ELF-1 (cell line): ENCODE results near the gene TRIM14.
"Not testable (repeated sequence)": the region's sequence is repeated elsewhere in the genome, so short reads cannot be mapped to it uniquely, and the experiment has no call there.

Experiments used
- DNase-seq: peaks from one replicate; pipeline ENCODE4 v3.0.0-alpha.2; 2016; ENCODE audit warnings: low read depth, low spot score

Gene TRIM14

GRCh38 chr9:98050351-98050750 is 68.7 kb downstream of the TRIM14 start:
- no peak for DNase-seq

- DNase-seq = no peak
Measured at GRCh38 chr9:98049288-98050072, 69.5 kb downstream of the TRIM14 start.

GRCh38 chr9:98047002-98047401 is 72.0 kb downstream of the TRIM14 start:
- DNase-seq = no peak

- DNase-seq = no peak
Measured at GRCh38 chr9:98046180-98046543, 72.9 kb downstream of the TRIM14 start.

GRCh38 chr9:98045234-98046179 is 73.5 kb downstream of the TRIM14 start:
- DNase-seq = no peak

- no peak for DNase-seq
Measured at GRCh38 chr9:98043915-98044314, 75.1 kb downstream of the TRIM14 start.

GRCh38 chr9:98040212-98040611 is 78.8 kb downstream of the TRIM14 start:
- DNase-seq = no peak

- no peak for DNase-seq
Measured at GRCh38 chr9:98039607-98040017, 79.4 kb downstream of the TRIM14 start.

- DNase-seq = no peak
Measured at GRCh38 chr9:98038958-98039357, 80.1 kb downstream of the TRIM14 start.

GRCh38 chr9:98037357-98037756 is 81.7 kb downstream of the TRIM14 start:
- no peak for DNase-seq

GRCh38 chr9:98034593-98035546 is 84.2 kb downstream of the TRIM14 start:
- peak; percentile 83 for DNase-seq

GRCh38 chr9:98031935-98032334 is 87.1 kb downstream of the TRIM14 start:
- no peak for DNase-seq

GRCh38 chr9:98031169-98031568 is 87.9 kb downstream of the TRIM14 start:
- no peak for DNase-seq

- no peak for DNase-seq
Measured at GRCh38 chr9:98024702-98025101, 94.3 kb downstream of the TRIM14 start.

GRCh38 chr9:98022447-98022846 is 96.6 kb downstream of the TRIM14 start:
- DNase-seq = no peak

- DNase-seq = no peak
Measured at GRCh38 chr9:98021306-98022040, 97.5 kb downstream of the TRIM14 start.

- DNase-seq = no peak
Measured at GRCh38 chr9:98020476-98021145, 98.4 kb downstream of the TRIM14 start.

GRCh38 chr9:98019869-98020268 is 99.2 kb downstream of the TRIM14 start:
- not testable (repeated sequence) for DNase-seq
